ENCODE measurements around the gene EIF3M.
"Not testable (repeated sequence)": the region's sequence is repeated elsewhere in the genome, so short reads cannot be mapped to it uniquely, and the experiment has no call there.

- not testable (repeated sequence) for TF ChIP-seq POLR2AphosphoS5, POLR2A, CTCF (IDR thresholded peaks at IDR 0.05)
These were observed 25.2 kb downstream of the EIF3M start for GRCh38 chr11:32608826-32609225.

Measured in breast epithelium (tissue), 3 donors.